Endothelial cell of umbilical vein (primary cell): ENCODE data around the gene SATB1. TPM values are rescaled to one million over a fixed set of nuclear protein-coding genes. Genes with fewer than 3 reads are reported as not detected.

Source experiments
- BruUV-seq: library from RNA; stranded (reverse); fragments of 400-500 nt; replicated peaks from 2 replicates; lab custom pipeline; 2021; lab: Mats Ljungman, UMichigan
- CTCF ChIA-PET: fragments of 300-600, 350-600 bp; sonication (Branson Sonifier 250); formaldehyde crosslinking; loops from one replicate; lab custom pipeline; 2021; ENCODE audit warnings: antibody characterized with exemption, inconsistent platforms; lab: Charles Lee
- POLR2A ChIA-PET: fragments of 300-600, 350-600 bp; sonication (Branson Sonifier 250); formaldehyde crosslinking; loops from one replicate; lab custom pipeline; 2021; ENCODE audit warnings: antibody characterized with exemption, inconsistent platforms; lab: Charles Lee
- DNase-seq: peaks from one replicate; pipeline ENCODE4 v3.0.0-alpha.2; 2011; ENCODE audit warnings: low read depth, low spot score
- FAIRE-seq: peaks from 2 replicates; lab custom pipeline; 2011; peaks lifted over from hg19 to GRCh38; lab: Jason Lieb, UNC
- H2AFZ ChIP-seq: 2 replicates; pipeline ENCODE4 v1.6.0; 2012; ENCODE audit warnings: low read depth, low read length, control low read depth, inconsistent platforms
- H3K27ac ChIP-seq: 2 replicates; pipeline ENCODE4 v1.5.1; 2011; ENCODE audit warnings: low read depth, mild to moderate bottlenecking, control low read depth, low read length, moderate library complexity; ENCODE audit not compliant: insufficient read depth
- H3K27me3 ChIP-seq, 2 experiments: 2 replicates each; pipeline versions ENCODE4 v1.6.0 to v1.6.1; 2011; ENCODE audit warnings: low read length in 2 of 2, mixed read lengths in 1 of 2; ENCODE audit not compliant: control insufficient read depth in 2 of 2, insufficient read depth in 2 of 2
- H3K36me3 ChIP-seq, 2 experiments: 2 replicates in 1 of 2; 3 replicates in 1 of 2; pipeline ENCODE4 v1.5.1; 2011; ENCODE audit warnings: low read length in 2 of 2, mild to moderate bottlenecking in 1 of 2, moderate library complexity in 1 of 2; ENCODE audit not compliant: control insufficient read depth in 2 of 2, insufficient read depth in 2 of 2; ENCODE audit errors: extremely low read depth in 1 of 2
- H3K4me1 ChIP-seq: 3 replicates; pipeline ENCODE4 v1.5.1; 2011; ENCODE audit warnings: mild to moderate bottlenecking, low read length; ENCODE audit not compliant: control insufficient read depth, insufficient read depth; ENCODE audit errors: extremely low read depth
- H3K4me2 ChIP-seq: 2 replicates; pipeline ENCODE4 v1.6.1; 2011; ENCODE audit warnings: low read length, control low read depth, mixed read lengths; ENCODE audit not compliant: insufficient read depth
- H3K4me3 ChIP-seq, 3 experiments: fragments of 200-600 bp in 1 of 3; sonication (generic), shearing (Covaris generic) in 1 of 3; replicated peaks in 1 of 3; 2 replicates each; pipeline ENCODE4 v1.5.1; 2011 to 2016; ENCODE audit warnings: control low read depth in 3 of 3, low read length in 3 of 3, mild to moderate bottlenecking in 2 of 3, inconsistent platforms in 1 of 3, low read depth in 1 of 3, moderate library complexity in 1 of 3; ENCODE audit not compliant: insufficient read depth in 1 of 3
- H3K79me2 ChIP-seq: 2 replicates; pipeline ENCODE4 v1.6.0; 2012; ENCODE audit warnings: low read length, inconsistent platforms; ENCODE audit not compliant: control insufficient read depth, insufficient read depth
- H3K9ac ChIP-seq: replicated peaks from 2 replicates; pipeline ENCODE3; 2011; ENCODE audit warnings: low read length, control low read depth; ENCODE audit not compliant: insufficient read depth; ENCODE audit errors: extremely low read depth
- H3K9me1 ChIP-seq: replicated peaks from 3 replicates; pipeline ENCODE4 v1.6.0; 2011; ENCODE audit warnings: mild to moderate bottlenecking, low read length; ENCODE audit not compliant: control insufficient read depth, insufficient read depth; ENCODE audit errors: extremely low read depth
- H3K9me3 ChIP-seq: replicated peaks from 2 replicates; pipeline ENCODE4 v1.5.1; 2012; ENCODE audit warnings: low read length, inconsistent platforms; ENCODE audit not compliant: control insufficient read depth, insufficient read depth
- H4K20me1 ChIP-seq: replicated peaks from 2 replicates; pipeline ENCODE3; 2011; ENCODE audit warnings: mild to moderate bottlenecking, low read length; ENCODE audit not compliant: control insufficient read depth, insufficient read depth; ENCODE audit errors: extremely low read depth
- CTCF ChIP-seq, 2 donors: IDR thresholded peaks; 1 replicate in 1 of 2; 2 replicates in 1 of 2; pipeline ENCODE4 v1.5.1; 2011; ENCODE audit warnings: low read length in 2 of 2, mild to moderate bottlenecking in 2 of 2, moderate library complexity in 2 of 2, control low read depth in 1 of 2, inconsistent platforms in 1 of 2, low read depth in 1 of 2; ENCODE audit not compliant: insufficient read depth in 1 of 2; ENCODE audit errors: extremely low read depth in 1 of 2
- EZH2 ChIP-seq: IDR thresholded peaks from 2 replicates; pipeline ENCODE4 v1.6.1; 2012; ENCODE audit warnings: borderline replicate concordance, low read depth, mild to moderate bottlenecking, moderate library complexity, low read length, inconsistent platforms; ENCODE audit not compliant: severe bottlenecking
- FOS ChIP-seq: IDR thresholded peaks from 2 replicates; pipeline ENCODE4 v1.6.1; 2011; ENCODE audit warnings: mild to moderate bottlenecking, low read length, moderate library complexity, borderline replicate concordance; ENCODE audit not compliant: insufficient read depth
- GATA2 ChIP-seq: IDR thresholded peaks from 2 replicates; pipeline ENCODE4 v1.7.0; 2011; ENCODE audit warnings: low read depth, mild to moderate bottlenecking, moderate library complexity, mixed read lengths, low read length; ENCODE audit not compliant: insufficient read length, insufficient read depth
- JUN ChIP-seq: IDR thresholded peaks from 2 replicates; pipeline ENCODE4 v1.6.1; 2011; ENCODE audit warnings: borderline replicate concordance, low read depth; ENCODE audit not compliant: insufficient read length, insufficient read depth
- MYC ChIP-seq: IDR thresholded peaks from one replicate; pipeline ENCODE4 v1.6.1; 2011; ENCODE audit warnings: mild to moderate bottlenecking, low read depth, low read length
- POLR2A ChIP-seq: IDR thresholded peaks from 2 replicates; pipeline ENCODE4 v1.6.1; 2012; ENCODE audit warnings: low read depth, mild to moderate bottlenecking, control low read depth, low read length
- POLR2AphosphoS5 ChIP-seq: IDR thresholded peaks from 2 replicates; pipeline ENCODE4 v1.6.1; 2012; ENCODE audit warnings: low read depth, mild to moderate bottlenecking, control low read depth, low read length, moderate library complexity; ENCODE audit not compliant: insufficient read depth
- dilution Hi-C: fragments of 300-500 bp; cut with MboI; formaldehyde crosslinking; loops from one replicate; pipeline ENCODE4 v1.15.0; 2019; ENCODE audit warnings: low sequenced_read_pairs; ENCODE audit not compliant: extremely low pct_ligation_motif_present
- intact Hi-C: fragments of 100-400 bp; cut with micrococcal nuclease; formaldehyde crosslinking; loops from one replicate; pipeline ENCODE4 v1.10.0; 2022
- polyA plus RNA-seq, 4 experiments: library from polyadenylated mRNA; depleted of rRNA in 3 of 4; stranded (reverse) in 3 of 4; unstranded in 1 of 4; fragments of >200 nt; gene quantifications; 2 replicates each; pipeline versions ENCODE4 v1.2.1 to v1.2.3, GENCODE V29; 2011 to 2012; ENCODE audit warnings: missing spikeins in 1 of 4
- total RNA-seq: library from RNA; stranded (reverse); gene quantifications from 2 replicates; pipeline ENCODE4 v1.2.3, GENCODE V29; 2021
- TF ChIP-seq, protein P1 (sequence below): IDR thresholded peaks from 2 replicates; pipeline ENCODE4 v1.6.1; 2011; ENCODE audit not compliant: insufficient read depth, insufficient read length

Gene SATB1
- total and polyA plus RNA-seq, 2 donors (not counting 3 experiments of a cell fraction or from before 2014, with no cell fraction given), result 3.9 to 6.2 TPM

DNA sequence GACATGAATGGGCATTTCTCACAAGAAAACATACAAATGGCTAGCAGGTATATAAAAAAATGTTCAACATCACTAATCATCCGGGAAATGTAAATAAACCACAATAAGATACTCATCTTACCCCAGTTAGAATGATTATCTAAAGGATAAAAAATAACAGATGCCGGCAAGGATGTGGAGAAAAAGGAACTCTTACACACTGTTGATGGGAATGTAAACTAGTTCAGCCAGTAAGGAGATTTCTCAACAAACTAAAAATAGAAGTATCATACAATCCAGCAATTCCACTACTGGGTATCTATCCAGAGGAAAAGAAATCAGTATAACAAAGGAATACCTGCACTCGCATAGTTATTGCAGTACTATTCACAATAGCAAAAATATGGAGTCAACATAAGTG is 124.2 kb downstream of the SATB1 start:
- dilution Hi-C loops, result no loop called here
- Histone ChIP-seq H3K4me1 (no peaks in the 10 kb centered on the region), H3K27ac (no peak overlapping the region), H4K20me1 (no peaks in the 10 kb centered on the region), H3K27me3 (no peaks in the 10 kb centered on the region), H3K4me2 (no peak overlapping the region), H3K9me1 (no peaks in the 10 kb centered on the region), H3K9me3 (peaks cover 2% of the 10 kb centered on the region), H3K79me2 (no peaks in the 10 kb centered on the region), H2AFZ (no peak overlapping the region), H3K4me3 (no peak overlapping the region), H3K9ac (no peak overlapping the region), H3K36me3 (no peaks in the 10 kb centered on the region)
- DNase-seq (no peak), FAIRE-seq (no peak)
- intact Hi-C loops, result no loop called here
- no TSS peak for BruUV-seq
- TF ChIP-seq GATA2 (no peak), POLR2AphosphoS5 (no peak), EZH2 (no peak), JUN (no peak), FOS (no peak), CTCF (IDR thresholded peaks at IDR 0.05; ENCODE audit: extremely low read depth in 1 of 2, insufficient read depth in 1 of 2, low read depth in 1 of 2, low read length in 2 of 2) (no peak), POLR2A (no peak), MYC (no peak)
- TF ChIP-seq, protein P1, sequence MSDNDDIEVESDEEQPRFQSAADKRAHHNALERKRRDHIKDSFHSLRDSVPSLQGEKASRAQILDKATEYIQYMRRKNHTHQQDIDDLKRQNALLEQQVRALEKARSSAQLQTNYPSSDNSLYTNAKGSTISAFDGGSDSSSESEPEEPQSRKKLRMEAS, result no peak
- ChIA-PET POLR2A (no interaction called here), CTCF (no interaction called here)
